Progenitor cell of endocrine pancreas (in vitro differentiated cells): ENCODE data around the gene TK1. TPM values are rescaled to one million over a fixed set of nuclear protein-coding genes. Genes with fewer than 3 reads are reported as not detected.
A peak's percentile ranks its signal among the peaks of the same experiment; 100 is the strongest.

Experiments used
- DNase-seq: peaks from one replicate; pipeline ENCODE4 v3.0.0; 2021; ENCODE audit warnings: low spot score; ENCODE audit not compliant: unreplicated experiment
- H3K27ac Mint-ChIP-seq: 2 replicates; pipeline ENCODE4 v1.8.0; 2021; ENCODE audit warnings: mild to moderate bottlenecking, moderate library complexity, mixed read lengths
- H3K27me3 Mint-ChIP-seq: 2 replicates; pipeline ENCODE4 v1.8.0; 2021; ENCODE audit warnings: mixed read lengths
- H3K36me3 Mint-ChIP-seq: 2 replicates; pipeline ENCODE4 v1.8.0; 2022; ENCODE audit warnings: mixed read lengths; ENCODE audit not compliant: insufficient read depth
- H3K4me1 Mint-ChIP-seq: 2 replicates; pipeline ENCODE4 v1.8.0; 2021; ENCODE audit warnings: low read depth, mixed read lengths
- H3K4me3 Mint-ChIP-seq: 2 replicates; pipeline ENCODE4 v1.8.0; 2021; ENCODE audit warnings: low read depth, mild to moderate bottlenecking, moderate library complexity, mixed read lengths
- H3K9me3 Mint-ChIP-seq: 2 replicates; pipeline ENCODE4 v1.8.0; 2021; ENCODE audit warnings: low read depth, mixed read lengths
- CTCF ChIP-seq: fragments of 200-600 bp; sonication (generic); IDR thresholded peaks from one replicate; pipeline ENCODE4 v1.5.0; 2021; ENCODE audit warnings: antibody characterized with exemption, mild to moderate bottlenecking; ENCODE audit not compliant: unreplicated experiment
- total RNA-seq: library from RNA; stranded (reverse); gene quantifications from 2 replicates; pipeline ENCODE4 v1.2.1, GENCODE V29; 2021

The TK1 gene
- total RNA-seq, 1 donor from 2014 or later = 29.1 TPM

GRCh38 chr17:78130437-78131101 is 56.3 kb downstream of the TK1 start, which contains the start of gene TMC8:
Gene TMC8, plus strand, starts transcription at chr17:78130771. Its CDS starts 818 bp downstream, at chr17:78131589.
- Mint-ChIP-seq H3K9me3 (no peaks in the 10 kb centered on the region), H3K27ac (no peak within 1 kb of the TSS), H3K36me3 (no peaks in the 10 kb centered on the region), H3K27me3 (peaks cover 24% of the 10 kb centered on the region), H3K4me3 (peak within 1 kb of the TSS; percentile 48), H3K4me1 (peaks cover 8% of the 10 kb centered on the region)
- DNase-seq = no peak
- no peak for TF ChIP-seq CTCF

GRCh38 chr17:78130090-78130436 is 56.8 kb downstream of the TK1 start:
- no peak overlapping the region for H3K27ac Mint-ChIP-seq
- no peaks in the 10 kb centered on the region for H3K36me3 Mint-ChIP-seq
- H3K9me3 Mint-ChIP-seq = no peaks in the 10 kb centered on the region
- peaks cover 21% of the 10 kb centered on the region for H3K27me3 Mint-ChIP-seq
- TF ChIP-seq CTCF = no peak
- H3K4me3 Mint-ChIP-seq = peak overlapping the region; percentile 48
- H3K4me1 Mint-ChIP-seq = peaks cover 8% of the 10 kb centered on the region
- no peak for DNase-seq

- Mint-ChIP-seq H3K27ac (peak overlapping the region; percentile 89), H3K9me3 (no peaks in the 10 kb centered on the region), H3K4me3 (peak overlapping the region; percentile 81), H3K4me1 (peaks cover 8% of the 10 kb centered on the region), H3K27me3 (peaks cover 21% of the 10 kb centered on the region), H3K36me3 (no peaks in the 10 kb centered on the region)
- DNase-seq = no peak
- TF ChIP-seq CTCF = no peak
Measured at GRCh38 chr17:78129351-78130089, 57.3 kb downstream of the TK1 start.

- peak within 1 kb of the TSS; percentile 83 for H3K4me3 Mint-ChIP-seq
- peaks cover 6% of the 10 kb centered on the region for H3K4me1 Mint-ChIP-seq
- no peak for TF ChIP-seq CTCF
- H3K9me3 Mint-ChIP-seq = no peaks in the 10 kb centered on the region
- peak; percentile 66 for DNase-seq
- H3K36me3 Mint-ChIP-seq = peaks cover under 1% of the 10 kb centered on the region
- peaks cover 15% of the 10 kb centered on the region for H3K27me3 Mint-ChIP-seq
- H3K27ac Mint-ChIP-seq = peak within 1 kb of the TSS; percentile 97
Measured at GRCh38 chr17:78128551-78129350, 58.1 kb downstream of the TK1 start, which contains the start of gene TMC6. Gene TMC6, minus strand, starts transcription at chr17:78128755. Its CDS starts 1,923 bp downstream, at chr17:78126832.

GRCh38 chr17:78127888-78128550 is 58.8 kb downstream of the TK1 start:
- Mint-ChIP-seq H3K36me3 (peaks cover 4% of the 10 kb centered on the region), H3K4me1 (peaks cover 6% of the 10 kb centered on the region), H3K27me3 (peaks cover 13% of the 10 kb centered on the region), H3K4me3 (peak overlapping the region; percentile 83), H3K27ac (peak overlapping the region; percentile 97), H3K9me3 (no peaks in the 10 kb centered on the region)
- TF ChIP-seq CTCF = no peak
- peak; percentile 33 for DNase-seq
